H9 (cell line): ENCODE measurements around the gene HAO1. TPM values are rescaled to one million over a fixed set of nuclear protein-coding genes. Genes with fewer than 3 reads are reported as not detected.

Experiments used
- DNase-seq: peaks from one replicate; pipeline ENCODE4 v3.0.0-alpha.2; 2017
- H2AFZ ChIP-seq: one replicate; pipeline ENCODE4 v1.6.1; 2013; ENCODE audit warnings: mild to moderate bottlenecking, low read length, control low read depth, moderate library complexity
- H2AK5ac ChIP-seq: 2 replicates; pipeline ENCODE4 v1.6.1; 2013; ENCODE audit warnings: low read length, control low read depth, mixed read lengths; ENCODE audit not compliant: insufficient read length
- H2BK120ac ChIP-seq: one replicate; pipeline ENCODE4 v1.6.1; 2013; ENCODE audit warnings: low read depth, mild to moderate bottlenecking, low read length, control low read depth, inconsistent platforms; ENCODE audit not compliant: poor library complexity, severe bottlenecking
- H2BK12ac ChIP-seq: 2 replicates; pipeline ENCODE4 v1.6.1; 2013; ENCODE audit warnings: low read length, control low read depth, mixed read lengths, low read depth; ENCODE audit not compliant: insufficient read length
- H2BK15ac ChIP-seq: 2 replicates; pipeline ENCODE4 v1.6.1; 2013; ENCODE audit warnings: low read depth, low read length, control low read depth
- H2BK20ac ChIP-seq: one replicate; pipeline ENCODE4 v1.6.1; 2013; ENCODE audit warnings: low read depth, mild to moderate bottlenecking, low read length, control low read depth, inconsistent platforms; ENCODE audit not compliant: poor library complexity, severe bottlenecking
- H2BK5ac ChIP-seq: 2 replicates; pipeline ENCODE4 v1.6.1; 2013; ENCODE audit warnings: low read length, control low read depth, mixed read lengths; ENCODE audit not compliant: insufficient read length
- H3K14ac ChIP-seq: 2 replicates; pipeline ENCODE4 v1.6.1; 2013; ENCODE audit warnings: low read length, control low read depth; ENCODE audit not compliant: insufficient read depth
- H3K18ac ChIP-seq: 2 replicates; pipeline ENCODE4 v1.6.1; 2013; ENCODE audit warnings: low read depth, mild to moderate bottlenecking, mixed read lengths, low read length, control low read depth; ENCODE audit not compliant: insufficient read length
- H3K23ac ChIP-seq: 2 replicates; pipeline ENCODE4 v1.6.1; 2013; ENCODE audit warnings: low read length, control low read depth, mixed read lengths, low read depth; ENCODE audit not compliant: insufficient read length
- H3K23me2 ChIP-seq: 2 replicates; pipeline ENCODE4 v1.6.1; 2013; ENCODE audit warnings: low read depth, mild to moderate bottlenecking, mixed read lengths, low read length, control low read depth; ENCODE audit not compliant: insufficient read length, poor library complexity, severe bottlenecking
- H3K27ac ChIP-seq: 2 replicates; pipeline ENCODE4 v1.5.1; 2013; ENCODE audit warnings: low read length, control low read depth, mixed read lengths, low read depth; ENCODE audit not compliant: insufficient read length
- H3K27me3 ChIP-seq: 2 replicates; pipeline ENCODE4 v1.6.1; 2013; ENCODE audit warnings: low read length, control low read depth, inconsistent platforms; ENCODE audit not compliant: insufficient read depth
- H3K4ac ChIP-seq: 2 replicates; pipeline ENCODE4 v1.6.1; 2013; ENCODE audit warnings: low read depth, mild to moderate bottlenecking, control low read depth, inconsistent platforms, low read length, moderate library complexity
- H3K4me1 ChIP-seq: 2 replicates; pipeline ENCODE4 v1.6.1; 2013; ENCODE audit warnings: low read length, control low read depth, inconsistent platforms; ENCODE audit not compliant: insufficient read depth
- H3K4me2 ChIP-seq: 2 replicates; pipeline ENCODE4 v1.6.1; 2013; ENCODE audit warnings: low read length, control low read depth, mixed read lengths; ENCODE audit not compliant: insufficient read length, insufficient read depth
- H3K56ac ChIP-seq: 2 replicates; pipeline ENCODE4 v1.6.1; 2013; ENCODE audit warnings: low read depth, mild to moderate bottlenecking, mixed read lengths, low read length, control low read depth; ENCODE audit not compliant: insufficient read length
- H3K79me1 ChIP-seq: 2 replicates; pipeline ENCODE4 v1.6.1; 2013; ENCODE audit warnings: low read depth, mild to moderate bottlenecking, moderate library complexity, low read length, control low read depth, inconsistent platforms; ENCODE audit not compliant: insufficient read depth, poor library complexity, severe bottlenecking
- H3K79me2 ChIP-seq: 2 replicates; pipeline ENCODE4 v1.6.1; 2013; ENCODE audit warnings: low read length, control low read depth, inconsistent platforms; ENCODE audit not compliant: insufficient read depth
- H3K9ac ChIP-seq: 2 replicates; pipeline ENCODE4 v1.6.1; 2013; ENCODE audit warnings: low read length, control low read depth, mixed read lengths; ENCODE audit not compliant: insufficient read length; ENCODE audit errors: extremely low read depth
- H3K9me3 ChIP-seq: one replicate; pipeline ENCODE4 v1.6.1; 2013; ENCODE audit warnings: low read depth, low read length, inconsistent platforms; ENCODE audit not compliant: control insufficient read depth
- H3T11ph ChIP-seq: one replicate; pipeline ENCODE4 v1.6.1; 2013; ENCODE audit warnings: mild to moderate bottlenecking, low read length, control low read depth, inconsistent platforms
- H4K20me1 ChIP-seq: one replicate; pipeline ENCODE4 v1.6.1; 2013; ENCODE audit not compliant: control insufficient read depth, insufficient read length, insufficient read depth
- H4K5ac ChIP-seq: 2 replicates; pipeline ENCODE4 v1.6.1; 2013; ENCODE audit warnings: low read depth, mild to moderate bottlenecking, mixed read lengths, low read length, control low read depth; ENCODE audit not compliant: insufficient read length
- H4K8ac ChIP-seq: replicated peaks from 2 replicates; pipeline ENCODE4 v1.6.1; 2013; ENCODE audit warnings: low read length, control low read depth, mixed read lengths, low read depth; ENCODE audit not compliant: insufficient read length
- H4K91ac ChIP-seq: 2 replicates; pipeline ENCODE4 v1.6.1; 2013; ENCODE audit warnings: low read depth, mild to moderate bottlenecking, moderate library complexity, mixed read lengths, low read length, control low read depth; ENCODE audit not compliant: insufficient read length
- H3K27ac Mint-ChIP-seq, 3 experiments: 2 replicates in 2 of 3; 3 replicates in 1 of 3; pipeline ENCODE4 v1.8.0; 2020 to 2021; ENCODE audit warnings: mixed read lengths in 3 of 3, mild to moderate bottlenecking in 1 of 3, moderate library complexity in 1 of 3
- H3K27me3 Mint-ChIP-seq: 2 replicates; pipeline ENCODE4 v1.8.0; 2021; ENCODE audit warnings: low read depth, mild to moderate bottlenecking, moderate library complexity, mixed read lengths
- H3K36me3 Mint-ChIP-seq, 3 experiments: 2 replicates in 2 of 3; 3 replicates in 1 of 3; pipeline ENCODE4 v1.8.0; 2020 to 2021; ENCODE audit warnings: low read depth in 3 of 3, mixed read lengths in 3 of 3; ENCODE audit not compliant: insufficient read depth in 1 of 3
- H3K4me1 Mint-ChIP-seq, 2 experiments: 2 replicates each; pipeline ENCODE4 v1.8.0; 2020; ENCODE audit warnings: mixed read lengths in 2 of 2
- H3K4me3 Mint-ChIP-seq, 2 experiments: 2 replicates in 1 of 2; 3 replicates in 1 of 2; pipeline ENCODE4 v1.8.0; 2020 to 2021; ENCODE audit warnings: mild to moderate bottlenecking in 2 of 2, mixed read lengths in 2 of 2, moderate library complexity in 1 of 2
- H3K9me3 Mint-ChIP-seq, 2 experiments: 2 replicates in 1 of 2; 3 replicates in 1 of 2; pipeline ENCODE4 v1.8.0; 2020; ENCODE audit warnings: mild to moderate bottlenecking in 2 of 2, mixed read lengths in 2 of 2, moderate library complexity in 1 of 2
- CTCF ChIP-seq: fragments of 200-600 bp; sonication (generic); conservative IDR thresholded peaks from 3 replicates; pipeline ENCODE4 v1.8.0; 2021; ENCODE audit warnings: antibody characterized with exemption, mild to moderate bottlenecking
- WGBS: extraction: QIAGEN DNeasy Blood & Tissue Kit; methylation state at CpG from one replicate; pipeline ENCODE4 v1.1.7; 2013; ENCODE audit warnings: missing lambda C conversion rate, low lambda C conversion rate, mixed read lengths; ENCODE audit not compliant: insufficient read length; ENCODE audit errors: extremely low coverage; 5-methylcytosine and 5-hydroxymethylcytosine counted together
- total RNA-seq: library from RNA; stranded (reverse); gene quantifications from 2 replicates; pipeline ENCODE4 v1.2.1, GENCODE V29; 2021

HAO1 gene
- total RNA-seq, 1 experiment from 2014 or later: not detected

- no peak overlapping the region for H2BK15ac ChIP-seq
- no peaks in the 10 kb centered on the region for H3K36me3 Mint-ChIP-seq
Observed at GRCh38 chr20:7855545-7855944, 84.7 kb downstream of the HAO1 start.

More at GRCh38 chr20:7855545-7855944, 84.7 kb downstream of the HAO1 start:
- Mint-ChIP-seq H3K27me3 (no peaks in the 10 kb centered on the region), H3K9me3 (no peaks in the 10 kb centered on the region), H3K27ac (no peak overlapping the region), H3K4me3 (no peak overlapping the region), H3K4me1 (peaks cover 11 to 21% of the 10 kb centered on the region in 2 experiments)
- no peaks in the 10 kb centered on the region for H3K23me2 ChIP-seq
- no peak overlapping the region for H3K14ac ChIP-seq
- no peak for TF ChIP-seq CTCF
- H4K5ac ChIP-seq: no peak overlapping the region
- H2BK120ac ChIP-seq: no peak overlapping the region
- no peak overlapping the region for H3K4me2 ChIP-seq
- no CpG with 5 or more reads among the region's 1 CpG for WGBS
- H3K9ac ChIP-seq: no peak overlapping the region
- H3K56ac ChIP-seq: no peak overlapping the region
- H3K18ac ChIP-seq: no peak overlapping the region
- H2BK12ac ChIP-seq: no peak overlapping the region
- H3K27me3 ChIP-seq: no peaks in the 10 kb centered on the region
- no peaks in the 10 kb centered on the region for H3K79me2 ChIP-seq
- H3T11ph ChIP-seq: no peak overlapping the region
- H3K27ac ChIP-seq: no peak overlapping the region
- no peaks in the 10 kb centered on the region for H3K9me3 ChIP-seq
- H3K4me1 ChIP-seq: peaks cover 3% of the 10 kb centered on the region; the same call in 1 of the 2 replicates
- H2BK5ac ChIP-seq: no peak overlapping the region
- no peaks in the 10 kb centered on the region for H3K79me1 ChIP-seq
- no peak overlapping the region for H4K8ac ChIP-seq
- H4K20me1 ChIP-seq: no peaks in the 10 kb centered on the region
- no peak overlapping the region for H2AK5ac ChIP-seq
- no peak for DNase-seq
- H2BK20ac ChIP-seq: no peak overlapping the region
- no peak overlapping the region for H3K23ac ChIP-seq
- H3K4ac ChIP-seq: no peak overlapping the region
- H4K91ac ChIP-seq: no peak overlapping the region
- no peak overlapping the region for H2AFZ ChIP-seq
